Astrocyte of the hippocampus (primary cell): ENCODE measurements around the gene TTC9B.
"Not testable (repeated sequence)": the region's sequence is repeated elsewhere in the genome, so short reads cannot be mapped to it uniquely, and the experiment has no call there.

Experiments used
- DNase-seq: peaks from one replicate; pipeline ENCODE4 v3.0.0; 2011; ENCODE audit warnings: low read depth, low spot score

TTC9B gene

GRCh38 chr19:40232949-40233810, 15.0 kb upstream of the TTC9B start:
- no peak for DNase-seq

GRCh38 chr19:40232479-40232878, 14.3 kb upstream of the TTC9B start:
- DNase-seq: no peak

- DNase-seq: no peak
These were observed 13.6 kb upstream of the TTC9B start for GRCh38 chr19:40231544-40232424.

GRCh38 chr19:40231057-40231456, 12.9 kb upstream of the TTC9B start:
- no peak for DNase-seq

GRCh38 chr19:40229926-40230417, 11.8 kb upstream of the TTC9B start:
- DNase-seq: no peak

- peak; percentile 33 for DNase-seq
These were observed 11.3 kb upstream of the TTC9B start for GRCh38 chr19:40229484-40229883.

GRCh38 chr19:40228863-40229262, 10.7 kb upstream of the TTC9B start:
- DNase-seq: no peak

- DNase-seq: no peak
These were observed 10.2 kb upstream of the TTC9B start for GRCh38 chr19:40228346-40228745.

- no peak for DNase-seq
These were observed 7.5 kb upstream of the TTC9B start for GRCh38 chr19:40225440-40226305.

- DNase-seq: no peak
These were observed 6.4 kb upstream of the TTC9B start for GRCh38 chr19:40224342-40225150.

GRCh38 chr19:40223135-40223822, 5.1 kb upstream of the TTC9B start:
- no peak for DNase-seq

- peak; percentile 91 for DNase-seq
These were observed 3.9 kb upstream of the TTC9B start for GRCh38 chr19:40221858-40222619.

GRCh38 chr19:40220674-40221073, 2.5 kb upstream of the TTC9B start:
- no peak for DNase-seq

- peak; percentile 61 for DNase-seq
These were observed 1.6 kb upstream of the TTC9B start for GRCh38 chr19:40219721-40220276.

- DNase-seq: not testable (repeated sequence)
These were observed 845 bp upstream of the TTC9B start for GRCh38 chr19:40219029-40219428.

- DNase-seq: no peak
These were observed 965 bp downstream of the TTC9B start for GRCh38 chr19:40217027-40217810.

GRCh38 chr19:40216777-40217026, 1.5 kb downstream of the TTC9B start:
- no peak for DNase-seq

- DNase-seq: no peak
These were observed 2.0 kb downstream of the TTC9B start for GRCh38 chr19:40216013-40216776.
